ENCODE measurements around the gene P2RX4. TPM values are rescaled to one million over a fixed set of nuclear protein-coding genes. Genes with fewer than 3 reads are reported as not detected.

Gene P2RX4
- total RNA-seq, 1 donor from 2014 or later, result 20.7 TPM

DNA sequence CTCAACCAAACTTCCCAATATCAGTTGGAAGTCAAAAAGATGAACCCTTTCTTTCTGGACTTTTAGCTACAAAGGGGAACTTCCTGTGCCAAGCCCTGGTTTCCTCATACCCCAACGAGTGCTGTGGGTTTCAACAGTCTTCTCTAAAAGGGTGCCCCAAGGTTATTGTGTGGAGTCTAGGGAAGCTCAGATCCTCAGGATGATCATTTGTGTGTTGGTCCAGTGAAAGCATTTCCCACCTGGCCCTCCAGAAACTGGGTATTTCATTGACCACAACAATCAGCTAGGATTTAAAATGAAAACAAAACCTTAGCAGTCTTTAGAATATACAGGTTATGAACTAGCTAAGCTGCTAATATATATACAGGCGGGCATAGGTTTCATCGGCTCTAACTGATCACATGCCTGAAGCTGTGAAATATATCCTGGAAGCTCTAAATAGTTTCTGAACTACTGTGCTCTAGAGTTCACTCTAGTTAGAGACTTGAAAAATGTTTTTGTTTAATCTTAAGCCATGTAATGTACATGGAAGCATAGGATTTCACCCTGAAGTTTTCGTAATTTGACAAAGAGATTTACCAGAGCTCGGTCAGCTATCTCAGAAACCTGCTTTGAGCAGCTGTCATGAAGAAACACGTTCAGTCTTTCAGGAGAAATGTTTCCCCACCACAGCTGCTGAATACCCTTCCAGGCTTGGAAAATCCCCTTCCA lies 29.6 kb downstream of the P2RX4 start:
- H3K9me3 Mint-ChIP-seq (ENCODE audit: low read depth), result no peaks in the 10 kb centered on the region
- H3K4me1 Mint-ChIP-seq (ENCODE audit: low read depth), result peaks cover 14% of the 10 kb centered on the region
- H3K4me3 Mint-ChIP-seq (ENCODE audit: unreplicated experiment), result no peak overlapping the region
- TF ChIP-seq, protein P1, sequence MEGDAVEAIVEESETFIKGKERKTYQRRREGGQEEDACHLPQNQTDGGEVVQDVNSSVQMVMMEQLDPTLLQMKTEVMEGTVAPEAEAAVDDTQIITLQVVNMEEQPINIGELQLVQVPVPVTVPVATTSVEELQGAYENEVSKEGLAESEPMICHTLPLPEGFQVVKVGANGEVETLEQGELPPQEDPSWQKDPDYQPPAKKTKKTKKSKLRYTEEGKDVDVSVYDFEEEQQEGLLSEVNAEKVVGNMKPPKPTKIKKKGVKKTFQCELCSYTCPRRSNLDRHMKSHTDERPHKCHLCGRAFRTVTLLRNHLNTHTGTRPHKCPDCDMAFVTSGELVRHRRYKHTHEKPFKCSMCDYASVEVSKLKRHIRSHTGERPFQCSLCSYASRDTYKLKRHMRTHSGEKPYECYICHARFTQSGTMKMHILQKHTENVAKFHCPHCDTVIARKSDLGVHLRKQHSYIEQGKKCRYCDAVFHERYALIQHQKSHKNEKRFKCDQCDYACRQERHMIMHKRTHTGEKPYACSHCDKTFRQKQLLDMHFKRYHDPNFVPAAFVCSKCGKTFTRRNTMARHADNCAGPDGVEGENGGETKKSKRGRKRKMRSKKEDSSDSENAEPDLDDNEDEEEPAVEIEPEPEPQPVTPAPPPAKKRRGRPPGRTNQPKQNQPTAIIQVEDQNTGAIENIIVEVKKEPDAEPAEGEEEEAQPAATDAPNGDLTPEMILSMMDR (IDR thresholded peaks at IDR 0.05), result no peak
- no peaks in the 10 kb centered on the region for H3K27me3 Mint-ChIP-seq (ENCODE audit: low read depth)
- H3K36me3 Mint-ChIP-seq (ENCODE audit: low read depth), result peaks cover 15% of the 10 kb centered on the region
- DNase-seq (ENCODE audit: low spot score), result no peak
- no peak overlapping the region for H3K27ac Mint-ChIP-seq (ENCODE audit: unreplicated experiment)

DNA sequence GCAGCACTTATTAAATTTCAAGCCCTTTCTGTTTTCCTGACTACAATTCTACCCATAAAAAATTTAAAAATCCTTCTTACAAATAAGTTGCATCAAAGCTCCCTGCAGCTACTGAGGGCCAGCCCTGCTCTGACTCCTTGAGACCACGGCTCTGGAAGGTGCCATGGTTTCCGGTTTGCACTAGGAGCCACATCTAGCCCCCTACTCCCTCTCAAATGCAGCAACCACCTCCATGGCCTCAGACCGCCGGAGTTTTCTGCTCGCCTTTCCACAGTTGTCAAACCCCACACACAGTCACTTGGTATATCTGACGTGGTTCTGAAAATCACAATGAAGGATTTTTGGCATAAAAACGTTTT lies 30.1 kb downstream of the P2RX4 start:
- peaks cover 15% of the 10 kb centered on the region for H3K36me3 Mint-ChIP-seq (ENCODE audit: low read depth)
- no peak overlapping the region for H3K27ac Mint-ChIP-seq (ENCODE audit: unreplicated experiment)
- TF ChIP-seq, protein P1 (IDR thresholded peaks at IDR 0.05), result no peak
- H3K9me3 Mint-ChIP-seq (ENCODE audit: low read depth), result no peaks in the 10 kb centered on the region
- H3K4me1 Mint-ChIP-seq (ENCODE audit: low read depth), result peaks cover 14% of the 10 kb centered on the region
- DNase-seq (ENCODE audit: low spot score), result no peak
- H3K4me3 Mint-ChIP-seq (ENCODE audit: unreplicated experiment), result no peak overlapping the region
- no peaks in the 10 kb centered on the region for H3K27me3 Mint-ChIP-seq (ENCODE audit: low read depth)

DNA sequence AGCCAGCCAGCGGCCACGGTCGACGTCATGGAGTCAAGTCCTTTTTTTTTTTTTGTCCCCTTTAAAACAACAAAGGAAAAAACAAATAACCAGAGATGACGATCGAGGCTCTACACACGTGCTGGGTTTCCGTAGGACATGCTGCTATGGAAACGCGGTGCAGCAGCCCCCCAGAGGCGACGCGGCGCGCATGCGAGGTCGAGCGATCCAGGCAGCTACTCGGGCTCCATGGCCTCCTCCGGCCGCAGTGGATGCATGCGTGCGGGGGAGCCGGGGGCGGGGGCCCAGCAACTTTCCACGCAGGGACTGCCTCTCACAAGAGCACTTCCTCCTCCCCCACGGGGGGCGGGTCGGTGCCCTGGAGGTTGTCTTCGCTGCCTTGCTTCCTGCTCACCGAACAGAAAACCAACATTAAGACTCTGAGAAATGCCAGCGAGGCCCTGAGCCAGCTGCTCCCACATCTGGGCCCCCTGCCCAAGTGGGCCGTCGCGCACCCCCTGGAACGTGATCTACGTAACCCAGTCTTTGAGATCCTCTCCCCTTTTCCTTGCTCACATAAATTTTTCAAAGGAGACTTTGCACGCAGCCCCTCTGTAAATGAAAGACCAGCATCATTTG lies 30.7 kb downstream of the P2RX4 start:
- no peak for DNase-seq (ENCODE audit: low spot score)
- H3K4me1 Mint-ChIP-seq (ENCODE audit: low read depth), result peaks cover 14% of the 10 kb centered on the region
- H3K9me3 Mint-ChIP-seq (ENCODE audit: low read depth), result no peaks in the 10 kb centered on the region
- no peak overlapping the region for H3K27ac Mint-ChIP-seq (ENCODE audit: unreplicated experiment)
- H3K36me3 Mint-ChIP-seq (ENCODE audit: low read depth), result peaks cover 17% of the 10 kb centered on the region
- H3K4me3 Mint-ChIP-seq (ENCODE audit: unreplicated experiment), result no peak overlapping the region
- TF ChIP-seq, protein P1 (IDR thresholded peaks at IDR 0.05), result no peak
- H3K27me3 Mint-ChIP-seq (ENCODE audit: low read depth), result no peaks in the 10 kb centered on the region

DNA sequence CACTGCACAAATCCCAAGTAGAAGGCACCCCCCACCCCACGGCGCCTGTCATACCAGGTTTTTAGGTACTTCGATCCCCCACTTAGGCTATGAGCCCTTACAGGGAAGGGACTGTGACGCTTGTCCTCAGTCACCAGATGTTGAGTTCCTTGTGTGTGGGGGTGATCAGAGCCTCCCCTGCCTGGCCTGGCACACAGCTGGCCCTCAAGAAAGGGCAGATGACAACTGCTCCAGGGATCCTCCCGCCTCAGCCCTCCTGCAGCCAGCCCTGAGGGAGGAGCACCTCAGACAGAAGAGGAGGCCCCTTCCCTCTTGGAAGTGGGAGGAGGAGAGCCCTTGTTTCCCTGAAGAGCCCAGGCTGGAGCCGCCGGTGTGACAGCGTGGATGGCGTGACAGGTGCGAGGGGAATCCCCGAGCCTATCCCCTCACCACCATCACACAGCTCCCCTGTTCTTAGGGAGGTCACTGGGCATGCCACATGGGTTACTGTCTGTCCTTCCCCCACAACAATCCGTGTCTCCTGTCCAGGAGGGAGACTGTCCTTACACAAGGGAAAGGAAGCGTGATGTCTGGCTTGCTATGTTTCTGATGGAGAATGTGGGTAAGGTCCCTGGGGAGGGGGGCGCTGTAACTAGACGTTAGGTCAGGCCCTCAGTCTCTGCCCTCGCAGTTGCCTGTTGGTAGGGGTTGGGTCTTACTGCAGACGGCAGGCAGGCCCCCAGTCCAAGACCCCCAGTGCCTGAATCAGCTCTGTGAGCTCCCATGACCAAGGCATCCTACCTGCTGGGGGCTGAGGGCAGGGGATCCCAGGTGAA lies 31.4 kb downstream of the P2RX4 start:
- DNase-seq (ENCODE audit: low spot score), result no peak
- TF ChIP-seq, protein P1 (IDR thresholded peaks at IDR 0.05), result no peak
- Mint-ChIP-seq H3K4me1 (ENCODE audit: low read depth) (peaks cover 14% of the 10 kb centered on the region), H3K27me3 (ENCODE audit: low read depth) (no peaks in the 10 kb centered on the region), H3K4me3 (ENCODE audit: unreplicated experiment) (no peak overlapping the region), H3K36me3 (ENCODE audit: low read depth) (peaks cover 18% of the 10 kb centered on the region), H3K27ac (ENCODE audit: unreplicated experiment) (no peak overlapping the region), H3K9me3 (ENCODE audit: low read depth) (no peaks in the 10 kb centered on the region)

DNA sequence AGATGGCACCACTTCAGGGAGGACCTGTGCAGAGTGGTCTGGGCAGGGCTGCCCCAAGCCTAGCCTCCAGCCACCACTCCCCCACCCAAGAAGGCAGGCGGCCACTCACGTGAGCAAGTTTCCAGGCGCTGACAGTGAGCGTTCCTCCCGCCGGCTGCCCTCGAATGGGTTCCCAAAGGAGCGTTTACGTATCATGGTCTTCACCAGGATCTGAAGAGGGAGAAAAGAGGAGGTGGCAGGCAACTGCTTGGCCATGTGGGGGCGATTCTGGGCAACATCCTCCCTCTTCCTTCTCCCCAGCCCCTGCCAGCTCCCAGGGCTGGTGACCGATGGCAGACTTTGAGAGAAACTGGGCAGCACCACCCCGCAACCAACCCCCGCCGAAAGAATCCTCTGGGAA lies 35.1 kb downstream of the P2RX4 start:
- H3K27ac Mint-ChIP-seq (ENCODE audit: unreplicated experiment), result no peak overlapping the region
- TF ChIP-seq, protein P1 (IDR thresholded peaks at IDR 0.05), result no peak
- H3K4me3 Mint-ChIP-seq (ENCODE audit: unreplicated experiment), result no peak overlapping the region
- no peaks in the 10 kb centered on the region for H3K27me3 Mint-ChIP-seq (ENCODE audit: low read depth)
- no peaks in the 10 kb centered on the region for H3K9me3 Mint-ChIP-seq (ENCODE audit: low read depth)
- H3K36me3 Mint-ChIP-seq (ENCODE audit: low read depth), result peaks cover 25% of the 10 kb centered on the region
- no peak for DNase-seq (ENCODE audit: low spot score)
- peaks cover 8% of the 10 kb centered on the region for H3K4me1 Mint-ChIP-seq (ENCODE audit: low read depth)
